Measurements from ENCODE around the gene SIRPB1.

Gene SIRPB1

GRCh38 chr20:1633535-1633934 lies 13.7 kb upstream of the SIRPB1 start:
- Histone ChIP-seq H3F3A (ENCODE audit: insufficient read depth, low read length) (no peaks in the 10 kb centered on the region), H3K27me3 (replicated peaks; ENCODE audit: insufficient read depth, low read length) (no peaks in the 10 kb centered on the region), H3K27ac (ENCODE audit: low read length) (no peak overlapping the region), H3K9me3 (replicated peaks; ENCODE audit: insufficient read depth, low read length) (no peaks in the 10 kb centered on the region), H3K9ac (ENCODE audit: low read length) (no peak overlapping the region), H4K20me1 (ENCODE audit: insufficient read depth, low read length) (no peaks in the 10 kb centered on the region), H3K9me2 (replicated peaks; ENCODE audit: insufficient read depth, low read length) (no peaks in the 10 kb centered on the region), H3K36me3 (replicated peaks; ENCODE audit: insufficient read depth, low read length) (no peaks in the 10 kb centered on the region), H3K4me1 (ENCODE audit: low read length) (no peaks in the 10 kb centered on the region), H2AFZ (ENCODE audit: low read length) (no peak overlapping the region), H3K79me2 (ENCODE audit: low read length) (no peaks in the 10 kb centered on the region), H3K4me2 (ENCODE audit: low read depth, low read length) (no peak overlapping the region), H3K4me3 (ENCODE audit: low read length) (no peak overlapping the region)
- TF ChIP-seq EZH2phosphoT487 (IDR thresholded peaks at IDR 0.05; ENCODE audit: low read length) (no peak), EZH2 (optimal IDR thresholded peaks at IDR 0.05; ENCODE audit: low read depth, low read length) (no peak), CTCF (IDR thresholded peaks at IDR 0.05; ENCODE audit: low read length) (no peak)
- no peak for DNase-seq

- Histone ChIP-seq H3K4me1 (ENCODE audit: low read length) (no peaks in the 10 kb centered on the region), H3F3A (ENCODE audit: insufficient read depth, low read length) (no peaks in the 10 kb centered on the region), H3K9me3 (replicated peaks; ENCODE audit: insufficient read depth, low read length) (no peaks in the 10 kb centered on the region), H3K4me3 (ENCODE audit: low read length) (no peak overlapping the region), H4K20me1 (ENCODE audit: insufficient read depth, low read length) (no peaks in the 10 kb centered on the region), H2AFZ (ENCODE audit: low read length) (no peak overlapping the region), H3K9ac (ENCODE audit: low read length) (no peak overlapping the region), H3K4me2 (ENCODE audit: low read depth, low read length) (no peak overlapping the region), H3K27me3 (replicated peaks; ENCODE audit: insufficient read depth, low read length) (no peaks in the 10 kb centered on the region), H3K79me2 (ENCODE audit: low read length) (no peaks in the 10 kb centered on the region), H3K9me2 (replicated peaks; ENCODE audit: insufficient read depth, low read length) (no peaks in the 10 kb centered on the region), H3K36me3 (replicated peaks; ENCODE audit: insufficient read depth, low read length) (no peaks in the 10 kb centered on the region), H3K27ac (ENCODE audit: low read length) (no peak overlapping the region)
- TF ChIP-seq EZH2 (optimal IDR thresholded peaks at IDR 0.05; ENCODE audit: low read depth, low read length) = no peak
- TF ChIP-seq CTCF (IDR thresholded peaks at IDR 0.05; ENCODE audit: low read length) = no peak
- TF ChIP-seq EZH2phosphoT487 (IDR thresholded peaks at IDR 0.05; ENCODE audit: low read length) = no peak
- DNase-seq = no peak
Measured at GRCh38 chr20:1632178-1632577, 12.4 kb upstream of the SIRPB1 start.

- Histone ChIP-seq H3K36me3 (replicated peaks; ENCODE audit: insufficient read depth, low read length) (no peaks in the 10 kb centered on the region), H3F3A (ENCODE audit: insufficient read depth, low read length) (no peaks in the 10 kb centered on the region), H4K20me1 (ENCODE audit: insufficient read depth, low read length) (no peaks in the 10 kb centered on the region), H2AFZ (ENCODE audit: low read length) (no peak overlapping the region), H3K4me1 (ENCODE audit: low read length) (no peaks in the 10 kb centered on the region), H3K4me3 (ENCODE audit: low read length) (no peak overlapping the region), H3K9me2 (replicated peaks; ENCODE audit: insufficient read depth, low read length) (no peaks in the 10 kb centered on the region), H3K9ac (ENCODE audit: low read length) (no peak overlapping the region), H3K4me2 (ENCODE audit: low read depth, low read length) (no peak overlapping the region), H3K27me3 (replicated peaks; ENCODE audit: insufficient read depth, low read length) (no peaks in the 10 kb centered on the region), H3K9me3 (replicated peaks; ENCODE audit: insufficient read depth, low read length) (no peaks in the 10 kb centered on the region), H3K79me2 (ENCODE audit: low read length) (no peaks in the 10 kb centered on the region), H3K27ac (ENCODE audit: low read length) (no peak overlapping the region)
- no peak for DNase-seq
- TF ChIP-seq EZH2 (optimal IDR thresholded peaks at IDR 0.05; ENCODE audit: low read depth, low read length) (no peak), EZH2phosphoT487 (IDR thresholded peaks at IDR 0.05; ENCODE audit: low read length) (no peak)
Measured at GRCh38 chr20:1631309-1632151, 11.7 kb upstream of the SIRPB1 start.

- H3K36me3 ChIP-seq (replicated peaks; ENCODE audit: insufficient read depth, low read length) = no peaks in the 10 kb centered on the region
- no peaks in the 10 kb centered on the region for H3K4me1 ChIP-seq (ENCODE audit: low read length)
- no peaks in the 10 kb centered on the region for H3K9me2 ChIP-seq (replicated peaks; ENCODE audit: insufficient read depth, low read length)
- no peaks in the 10 kb centered on the region for H3F3A ChIP-seq (ENCODE audit: insufficient read depth, low read length)
- H3K4me2 ChIP-seq (ENCODE audit: low read depth, low read length) = no peak overlapping the region
- no peak overlapping the region for H2AFZ ChIP-seq (ENCODE audit: low read length)
- no peaks in the 10 kb centered on the region for H3K9me3 ChIP-seq (replicated peaks; ENCODE audit: insufficient read depth, low read length)
- H3K27me3 ChIP-seq (replicated peaks; ENCODE audit: insufficient read depth, low read length) = no peaks in the 10 kb centered on the region
- TF ChIP-seq EZH2phosphoT487 (IDR thresholded peaks at IDR 0.05; ENCODE audit: low read length) = no peak
- no peak for TF ChIP-seq EZH2 (optimal IDR thresholded peaks at IDR 0.05; ENCODE audit: low read depth, low read length)
- TF ChIP-seq CTCF (IDR thresholded peaks at IDR 0.05; ENCODE audit: low read length) = no peak
- H3K27ac ChIP-seq (ENCODE audit: low read length) = no peak overlapping the region
- no peaks in the 10 kb centered on the region for H4K20me1 ChIP-seq (ENCODE audit: insufficient read depth, low read length)
- H3K79me2 ChIP-seq (ENCODE audit: low read length) = no peaks in the 10 kb centered on the region
- DNase-seq = no peak
- H3K9ac ChIP-seq (ENCODE audit: low read length) = no peak overlapping the region
- no peak overlapping the region for H3K4me3 ChIP-seq (ENCODE audit: low read length)
Measured at GRCh38 chr20:1630186-1630585, 10.4 kb upstream of the SIRPB1 start.

All from MM.1S (cell line).